Measurements from ENCODE around the gene NKAIN2. TPM values are rescaled to one million over a fixed set of nuclear protein-coding genes. Genes with fewer than 3 reads are reported as not detected.
"Not testable (repeated sequence)": the region's sequence is repeated elsewhere in the genome, so short reads cannot be mapped to it uniquely, and the experiment has no call there.

The NKAIN2 gene
- total RNA-seq, 4 donors from 2014 or later, result 0.19 TPM; not detected in 3

- Histone ChIP-seq H3K36me3 (no peaks in the 10 kb centered on the region), H3K4me3 (no peak overlapping the region)
- intact Hi-C loops (cut with DNase I), result no loop called here
Measured at GRCh38 chr6:124557873-124558272, 754.2 kb downstream of the NKAIN2 start.

GRCh38 chr6:124560078-124560477 lies 756.4 kb downstream of the NKAIN2 start:
- H3K27ac ChIP-seq; intact Hi-C loops (cut with DNase I); H3K4me1 ChIP-seq; DNase-seq; H3K36me3 ChIP-seq; H3K27me3 ChIP-seq; H3K4me3 ChIP-seq; H3K9me3 ChIP-seq: not testable (repeated sequence)
- WGBS, 2 donors, result 60 to 71% methylated on average over 2 of the region's 2 CpGs

More at GRCh38 chr6:124557873-124558272, 754.2 kb downstream of the NKAIN2 start:
- no peaks in the 10 kb centered on the region for H3K4me1 ChIP-seq
- H3K27ac ChIP-seq, result no peak overlapping the region
- TF ChIP-seq, protein P1, sequence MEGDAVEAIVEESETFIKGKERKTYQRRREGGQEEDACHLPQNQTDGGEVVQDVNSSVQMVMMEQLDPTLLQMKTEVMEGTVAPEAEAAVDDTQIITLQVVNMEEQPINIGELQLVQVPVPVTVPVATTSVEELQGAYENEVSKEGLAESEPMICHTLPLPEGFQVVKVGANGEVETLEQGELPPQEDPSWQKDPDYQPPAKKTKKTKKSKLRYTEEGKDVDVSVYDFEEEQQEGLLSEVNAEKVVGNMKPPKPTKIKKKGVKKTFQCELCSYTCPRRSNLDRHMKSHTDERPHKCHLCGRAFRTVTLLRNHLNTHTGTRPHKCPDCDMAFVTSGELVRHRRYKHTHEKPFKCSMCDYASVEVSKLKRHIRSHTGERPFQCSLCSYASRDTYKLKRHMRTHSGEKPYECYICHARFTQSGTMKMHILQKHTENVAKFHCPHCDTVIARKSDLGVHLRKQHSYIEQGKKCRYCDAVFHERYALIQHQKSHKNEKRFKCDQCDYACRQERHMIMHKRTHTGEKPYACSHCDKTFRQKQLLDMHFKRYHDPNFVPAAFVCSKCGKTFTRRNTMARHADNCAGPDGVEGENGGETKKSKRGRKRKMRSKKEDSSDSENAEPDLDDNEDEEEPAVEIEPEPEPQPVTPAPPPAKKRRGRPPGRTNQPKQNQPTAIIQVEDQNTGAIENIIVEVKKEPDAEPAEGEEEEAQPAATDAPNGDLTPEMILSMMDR (IDR thresholded peaks at IDR 0.05), result no peak
- no peak for TF ChIP-seq POLR2A (IDR thresholded peaks at IDR 0.05)
- no peaks in the 10 kb centered on the region for H3K9me3 ChIP-seq
- no peaks in the 10 kb centered on the region for H3K27me3 ChIP-seq
- no peak for DNase-seq

DNA sequence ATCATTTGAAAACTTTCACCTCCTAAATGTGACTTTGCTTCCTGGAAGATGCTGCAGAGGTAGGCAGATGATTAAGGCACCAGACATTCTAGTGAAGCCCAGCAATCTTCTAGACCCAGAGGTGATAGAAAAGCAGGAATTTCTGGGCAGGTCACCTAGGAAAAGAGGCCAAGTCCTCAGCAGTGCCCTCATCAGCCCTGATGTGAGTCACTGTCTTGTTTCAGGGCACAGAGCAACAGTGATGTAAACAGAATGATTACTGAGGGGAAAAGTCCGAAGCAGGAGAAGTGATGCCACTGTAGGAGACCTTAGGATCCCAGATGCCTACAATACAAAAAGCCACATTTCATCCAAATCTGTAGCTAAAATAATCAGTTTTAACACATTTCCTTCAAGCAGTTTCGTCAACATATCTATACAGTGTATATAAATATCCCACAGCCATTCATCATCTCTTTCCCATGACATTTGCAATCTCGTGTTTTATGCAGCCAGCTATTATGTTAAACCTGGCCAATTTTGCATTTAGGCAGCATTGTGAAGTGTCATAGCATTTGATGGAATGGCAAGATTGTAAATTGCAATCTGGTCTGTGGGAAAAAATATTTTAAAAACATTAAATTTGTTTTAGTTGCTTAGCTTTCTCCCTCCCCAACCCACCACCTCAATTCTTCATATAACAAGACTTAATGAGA lies 757.4 kb downstream of the NKAIN2 start:
- no peaks in the 10 kb centered on the region for H3K4me1 ChIP-seq
- H3K27ac ChIP-seq, result no peak overlapping the region
- H3K4me3 ChIP-seq, result no peak overlapping the region
- intact Hi-C loops (cut with DNase I), result no loop called here
- 29 to 31% methylated on average over 3 of the region's 3 CpGs for WGBS, 2 donors
- H3K9me3 ChIP-seq, result no peaks in the 10 kb centered on the region
- H3K36me3 ChIP-seq, result no peaks in the 10 kb centered on the region
- H3K27me3 ChIP-seq, result no peaks in the 10 kb centered on the region
- DNase-seq, result no peak
- TF ChIP-seq, protein P1 (IDR thresholded peaks at IDR 0.05), result no peak
- TF ChIP-seq POLR2A (IDR thresholded peaks at IDR 0.05), result no peak

GRCh38 chr6:124561635-124562130 lies 758.0 kb downstream of the NKAIN2 start:
- TF ChIP-seq POLR2A (IDR thresholded peaks at IDR 0.05), result no peak
- TF ChIP-seq, protein P1 (IDR thresholded peaks at IDR 0.05), result no peak
- DNase-seq, result no peak
- no peaks in the 10 kb centered on the region for H3K4me1 ChIP-seq
- WGBS, 2 donors, result 65 to 68% methylated on average over 4 of the region's 4 CpGs
- no peak overlapping the region for H3K4me3 ChIP-seq
- no peaks in the 10 kb centered on the region for H3K27me3 ChIP-seq
- no peaks in the 10 kb centered on the region for H3K36me3 ChIP-seq
- no peak overlapping the region for H3K27ac ChIP-seq
- intact Hi-C loops (cut with DNase I), result no loop called here
- H3K9me3 ChIP-seq, result no peaks in the 10 kb centered on the region

GRCh38 chr6:124564125-124564524 lies 760.5 kb downstream of the NKAIN2 start:
- H3K9me3 ChIP-seq; H3K27me3 ChIP-seq; H3K4me3 ChIP-seq; H3K36me3 ChIP-seq; DNase-seq; H3K4me1 ChIP-seq; intact Hi-C loops (cut with DNase I); H3K27ac ChIP-seq: not testable (repeated sequence)
- WGBS, 2 donors, result 79 to 94% methylated on average over 3 of the region's 3 CpGs

DNA sequence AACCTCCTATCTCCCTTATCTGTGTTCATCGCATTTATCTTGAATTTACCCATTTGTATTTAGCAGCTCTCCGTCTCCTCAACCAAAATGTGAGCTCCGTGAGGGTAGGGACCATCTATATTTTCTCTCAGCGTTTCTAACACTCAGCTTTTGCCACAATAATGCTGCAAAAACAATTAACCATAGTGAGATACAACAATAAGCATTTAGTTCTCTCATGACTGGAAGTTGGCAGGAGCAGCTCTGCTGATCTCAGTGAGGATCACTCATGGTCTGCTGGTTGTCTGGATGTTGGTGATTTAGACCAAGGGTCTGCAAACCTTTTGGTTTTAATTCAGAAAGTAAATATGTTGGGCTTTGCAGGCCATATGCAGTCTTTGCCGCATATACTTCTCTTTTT lies 763.7 kb downstream of the NKAIN2 start:
- no peaks in the 10 kb centered on the region for H3K36me3 ChIP-seq
- intact Hi-C loops (cut with DNase I), result no loop called here
- H3K4me1 ChIP-seq, result no peaks in the 10 kb centered on the region
- H3K4me3 ChIP-seq, result no peak overlapping the region
- no peaks in the 10 kb centered on the region for H3K27me3 ChIP-seq
- no peak overlapping the region for H3K27ac ChIP-seq
- H3K9me3 ChIP-seq, result no peaks in the 10 kb centered on the region
- WGBS, 2 donors, result 77 to 78% methylated on average over 5 of the region's 5 CpGs
- TF ChIP-seq, protein P1 (IDR thresholded peaks at IDR 0.05), result no peak
- TF ChIP-seq POLR2A (IDR thresholded peaks at IDR 0.05), result no peak
- no peak for DNase-seq
